Myocyte (in vitro differentiated cells): Measurements from ENCODE around the gene JPH2. TPM values are rescaled to one million over a fixed set of nuclear protein-coding genes. Genes with fewer than 3 reads are reported as not detected.
A peak's percentile ranks its signal among the peaks of the same experiment; 100 is the strongest.

Source experiments
- DNase-seq: peaks from one replicate; pipeline ENCODE4 v3.0.0-alpha.2; 2012; ENCODE audit warnings: low read depth
- total RNA-seq: library from RNA; depleted of rRNA; stranded (reverse); fragments of >200 nt; gene quantifications from 2 replicates; pipeline ENCODE4 v1.2.3, GENCODE V29; 2014

The JPH2 gene
- total RNA-seq, 1 donor from 2014 or later, result 339 TPM

- DNase-seq, result no peak
These were observed 60.5 kb downstream of the JPH2 start for GRCh38 chr20:44126445-44126844.

- DNase-seq, result no peak
These were observed 61.5 kb downstream of the JPH2 start for GRCh38 chr20:44125332-44126127.

GRCh38 chr20:44123874-44124535 is 63.0 kb downstream of the JPH2 start:
- no peak for DNase-seq

DNA sequence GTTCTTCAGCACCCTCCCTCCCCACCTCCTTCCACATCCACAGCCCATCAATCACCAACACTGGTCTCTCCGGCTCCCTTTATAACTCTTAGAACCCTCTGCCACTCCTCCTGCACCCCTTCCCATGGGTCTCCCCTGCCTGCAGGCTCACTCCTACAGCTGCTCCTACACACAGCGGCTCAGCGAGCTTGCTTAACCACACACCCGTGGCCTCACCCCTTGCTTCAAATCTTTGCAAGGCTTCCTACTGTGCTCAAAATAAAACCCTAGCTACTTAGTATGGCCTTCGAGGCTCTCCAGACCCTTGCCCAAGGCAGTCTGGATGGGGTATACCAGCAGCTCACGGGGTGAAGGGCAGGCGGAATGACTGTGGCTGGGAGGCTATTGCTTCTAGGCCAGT is 63.7 kb downstream of the JPH2 start:
- peak; percentile 64 for DNase-seq

DNA sequence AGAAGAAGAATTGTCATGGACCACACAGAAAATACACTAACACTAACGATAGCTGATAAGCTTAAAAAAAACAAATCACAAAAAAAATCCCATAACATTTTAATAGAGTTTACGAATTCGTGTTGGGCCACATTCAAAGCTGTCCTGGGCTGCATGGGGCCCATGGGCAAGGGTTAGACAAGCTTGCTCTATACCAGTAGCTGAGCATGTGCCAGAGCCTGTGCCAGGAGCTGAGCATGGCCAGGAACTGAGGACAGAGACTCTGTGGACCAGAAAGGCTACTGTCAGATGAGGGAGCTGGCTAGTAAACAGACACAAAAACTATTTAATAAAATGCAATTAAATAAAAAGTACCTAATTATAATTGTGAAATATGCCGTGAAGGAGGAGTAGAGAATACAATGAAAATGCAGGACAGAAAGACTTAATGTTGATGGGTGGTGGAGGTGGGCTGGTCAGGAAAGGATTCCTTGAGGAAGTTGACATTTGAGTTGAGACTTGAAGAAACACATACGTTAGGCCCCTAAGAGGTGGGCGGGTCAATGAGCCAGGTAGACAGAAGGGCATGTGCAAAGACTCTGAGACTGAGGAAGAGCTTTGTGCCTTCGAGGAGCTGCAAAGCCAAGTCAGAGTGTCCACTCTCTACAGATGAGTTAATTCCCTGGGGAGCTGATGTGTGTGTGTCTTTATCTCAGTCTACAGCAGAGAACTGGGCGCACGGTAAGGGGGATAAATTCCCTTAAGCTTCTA is 66.1 kb downstream of the JPH2 start:
- DNase-seq, result no peak

- no peak for DNase-seq
These were observed 68.6 kb downstream of the JPH2 start for GRCh38 chr20:44118185-44119033.

DNA sequence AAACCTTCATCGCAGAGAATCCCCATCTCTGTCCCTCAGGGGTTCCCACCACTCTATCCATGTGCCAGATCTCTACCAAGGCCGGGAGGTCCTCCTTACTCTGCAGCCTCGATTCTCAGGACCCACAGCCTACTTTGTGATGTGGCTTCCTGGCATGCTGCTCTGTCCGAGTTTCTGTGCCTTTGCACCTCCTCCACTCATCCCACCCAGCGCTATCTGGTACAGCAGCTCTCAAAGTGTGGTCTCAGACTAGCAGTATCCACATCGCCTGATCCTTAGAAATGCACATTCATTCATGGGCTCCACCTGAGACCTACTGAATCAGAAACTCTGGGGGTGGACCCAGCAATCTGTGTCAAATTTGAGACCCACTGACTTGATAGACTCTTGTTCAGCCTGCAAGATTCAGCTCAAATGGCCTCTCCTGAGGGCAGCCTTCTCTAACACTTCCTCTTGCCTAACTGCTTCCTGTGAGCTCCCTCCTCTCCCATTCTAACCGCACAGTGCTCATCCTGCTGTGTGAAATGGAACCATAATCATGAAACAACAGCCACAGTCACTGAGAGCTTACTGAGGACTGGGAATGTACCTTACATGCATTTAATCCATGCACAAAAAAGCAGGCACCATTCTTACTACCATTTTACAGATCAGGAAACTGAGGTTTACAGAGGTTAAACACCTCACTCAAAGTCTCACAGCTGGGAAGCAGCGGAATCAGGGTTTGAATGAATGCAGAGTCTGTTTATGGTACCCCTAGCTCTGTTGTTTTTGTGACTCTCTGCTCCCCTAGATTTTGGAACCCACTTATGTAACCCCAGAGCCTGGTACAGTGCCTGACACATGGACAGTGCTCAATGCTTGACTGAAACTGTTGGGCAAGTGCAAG is 69.4 kb downstream of the JPH2 start:
- no peak for DNase-seq

DNA sequence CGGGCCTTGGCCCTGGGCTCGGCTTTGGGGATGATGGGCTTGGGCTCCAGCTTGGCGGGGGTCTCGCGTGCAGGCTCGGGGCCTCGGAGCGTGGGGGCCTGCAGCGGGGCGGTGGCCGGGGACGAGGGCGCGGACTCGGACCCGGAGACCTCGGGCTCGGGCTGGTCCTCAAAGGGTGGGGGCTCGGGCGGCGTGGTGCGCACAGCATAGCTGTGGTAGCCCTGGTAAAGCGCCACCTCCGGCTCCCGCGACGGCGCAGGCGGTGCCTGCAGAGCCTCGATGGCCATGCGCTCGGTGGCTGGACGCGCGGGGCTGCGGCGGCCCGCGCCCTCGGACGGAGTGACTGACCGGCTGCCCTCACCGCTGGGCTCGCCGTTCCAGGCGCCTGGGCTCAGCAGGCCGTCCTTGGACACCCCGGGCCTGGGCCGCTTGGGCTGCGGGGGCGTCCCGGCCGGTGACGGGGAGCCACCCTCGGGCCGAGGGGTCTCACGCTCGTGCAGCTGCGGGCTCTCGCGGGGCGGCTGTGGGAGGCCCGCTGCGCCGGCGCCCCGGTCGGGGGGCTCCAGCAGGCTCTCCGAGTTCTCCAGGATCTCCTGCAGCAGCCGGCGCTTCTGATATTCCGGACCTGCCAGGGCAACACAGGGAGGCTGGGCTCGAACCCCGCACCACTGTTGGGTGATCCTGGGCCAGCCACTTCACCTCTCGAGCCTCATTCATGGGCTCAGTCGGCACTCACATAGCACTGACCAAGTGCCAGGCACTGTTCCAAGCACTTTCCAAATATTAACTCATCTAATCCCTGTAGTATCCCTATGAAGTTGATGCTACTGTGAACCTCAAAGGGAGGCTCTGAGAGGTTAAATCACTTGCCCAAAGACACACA is 71.0 kb downstream of the JPH2 start:
- DNase-seq, result no peak

GRCh38 chr20:44115181-44115580 is 71.8 kb downstream of the JPH2 start:
- DNase-seq, result no peak

GRCh38 chr20:44113618-44114376 is 73.2 kb downstream of the JPH2 start:
- no peak for DNase-seq

GRCh38 chr20:44112889-44113617 is 73.9 kb downstream of the JPH2 start:
- no peak for DNase-seq

DNA sequence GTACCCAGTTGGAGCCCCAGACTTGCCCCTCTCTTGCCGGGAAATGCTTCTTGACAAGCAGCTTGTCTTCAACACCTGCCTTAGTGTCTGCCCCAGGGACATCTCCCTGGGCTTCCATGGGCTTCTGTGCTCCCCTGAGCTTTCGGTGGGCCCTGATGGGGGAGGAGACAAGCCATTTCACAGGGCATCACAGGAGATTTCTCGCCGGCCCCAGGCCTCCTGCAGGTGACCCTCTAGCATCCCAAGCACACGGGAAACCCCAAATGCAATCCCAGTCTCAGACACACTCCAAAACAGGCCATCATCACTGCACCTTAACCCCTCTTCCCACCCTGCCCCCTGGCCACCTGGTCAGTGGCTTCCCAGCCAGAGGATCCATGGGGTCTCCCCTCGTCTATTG is 74.5 kb downstream of the JPH2 start:
- no peak for DNase-seq

DNA sequence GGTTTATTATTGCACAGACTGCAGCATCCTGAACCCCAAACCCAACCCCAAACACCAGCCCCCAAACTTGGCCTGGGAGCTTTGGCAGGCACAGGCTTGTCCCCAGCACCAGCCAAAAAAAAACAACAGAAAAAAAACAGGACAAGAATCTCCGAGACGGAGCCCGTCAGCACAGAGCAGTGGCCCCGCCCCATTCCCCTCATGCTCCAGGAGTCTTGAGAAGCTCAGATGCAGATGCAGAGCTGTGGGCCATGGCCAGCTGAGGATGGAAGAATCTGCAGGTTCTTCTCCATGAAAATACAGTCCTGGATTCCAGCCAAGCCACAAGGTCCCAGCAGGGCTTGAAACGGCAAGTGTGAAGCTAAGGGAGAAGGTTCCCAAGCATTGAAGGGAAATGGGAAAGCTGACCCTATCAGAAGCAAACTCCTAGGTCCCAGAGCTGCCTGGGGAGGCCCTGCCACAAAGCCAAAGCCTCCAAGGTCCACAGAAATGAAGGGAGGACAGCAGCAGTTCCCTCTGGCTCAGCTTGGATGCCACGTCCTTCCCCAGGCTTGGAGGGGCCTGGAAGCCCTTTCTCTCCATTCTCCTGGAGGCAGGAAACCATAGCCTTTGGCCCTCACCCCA is 75.2 kb downstream of the JPH2 start:
- peak; percentile 47 for DNase-seq

DNA sequence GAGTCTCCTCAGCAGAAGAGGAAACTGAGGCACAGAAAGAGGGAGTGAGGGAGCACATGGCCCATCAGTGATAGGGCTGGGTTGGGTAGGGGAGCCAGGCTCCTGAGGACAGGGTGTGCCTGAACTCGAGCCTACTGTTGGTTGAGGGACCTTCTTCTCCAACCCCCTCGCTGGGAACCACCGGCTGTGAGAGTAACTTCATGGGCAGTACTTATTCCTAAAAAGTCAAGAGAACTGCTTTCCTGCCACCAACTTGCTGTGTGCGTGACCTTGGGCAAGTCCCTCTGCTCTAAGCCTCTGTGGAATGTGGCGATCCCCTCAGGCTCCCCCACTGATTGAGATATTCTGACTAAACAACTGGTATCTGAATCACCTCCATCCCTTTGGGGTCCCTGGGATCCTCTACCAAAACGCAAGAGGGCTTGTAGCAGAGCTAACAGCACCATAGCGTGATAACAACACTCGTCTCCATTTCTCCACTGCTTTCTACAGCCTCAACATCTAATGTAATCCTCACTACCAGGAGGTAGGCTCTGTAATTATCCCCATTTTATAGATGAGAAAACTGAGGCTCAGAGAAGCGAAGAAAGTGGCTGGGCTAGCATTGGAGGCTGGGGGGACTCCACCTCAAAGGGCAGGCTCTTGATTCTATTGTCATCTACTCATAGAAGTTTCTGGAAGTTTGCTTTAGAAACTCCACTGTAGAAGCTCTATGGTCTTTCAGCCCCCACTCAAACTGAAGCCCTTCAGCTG is 76.0 kb downstream of the JPH2 start:
- DNase-seq, result no peak

GRCh38 chr20:44109951-44110361 is 77.0 kb downstream of the JPH2 start:
- peak; percentile 38 for DNase-seq

GRCh38 chr20:44106615-44107014 is 80.4 kb downstream of the JPH2 start:
- no peak for DNase-seq
